Omental fat pad (tissue), 4 donors: ENCODE data around the gene IQCF6. TPM values are rescaled to one million over a fixed set of nuclear protein-coding genes. Genes with fewer than 3 reads are reported as not detected.
"Not testable (repeated sequence)": the region's sequence is repeated elsewhere in the genome, so short reads cannot be mapped to it uniquely, and the experiment has no call there.

ENCODE experiments used
- ATAC-seq: fragments of 150-250 bp; one replicate; pipeline ENCODE4 v1.9.1; 2016; ENCODE audit warnings: mild to moderate bottlenecking, moderate library complexity; ENCODE audit not compliant: low FRiP score
- DNase-seq: peaks from one replicate; pipeline ENCODE4 v3.0.0-alpha.2; 2019; ENCODE audit warnings: low spot score
- CTCF ChIP-seq, 3 donors: fragments of 450-650 bp; IDR thresholded peaks; one replicate each; pipeline ENCODE4 v1.5.1; 2016 to 2017; ENCODE audit warnings: antibody characterized with exemption in 3 of 3, mild to moderate bottlenecking in 3 of 3, moderate library complexity in 2 of 3
- total RNA-seq, 4 donors: library from RNA; depleted of rRNA; stranded (reverse); fragments of >200 nt; gene quantifications; one replicate each; pipeline ENCODE4 v1.1.0, GENCODE V29; 2016

IQCF6 gene
- total RNA-seq, 4 donors from 2014 or later, result not detected

- no peak for ATAC-seq
- no peak for DNase-seq
- TF ChIP-seq CTCF (IDR thresholded peaks at IDR 0.05), result no peak
These were observed 483 bp downstream of the IQCF6 start for GRCh38 chr3:51778554-51778953.

GRCh38 chr3:51777985-51778384 is 1.1 kb downstream of the IQCF6 start:
- no peak for ATAC-seq
- DNase-seq, result no peak

GRCh38 chr3:51773529-51774056 is 5.4 kb downstream of the IQCF6 start:
- no peak for ATAC-seq
- TF ChIP-seq CTCF (IDR thresholded peaks at IDR 0.05), result no peak
- DNase-seq, result no peak

More at GRCh38 chr3:51777985-51778384, 1.1 kb downstream of the IQCF6 start:
- no peak for TF ChIP-seq CTCF (IDR thresholded peaks at IDR 0.05)

GRCh38 chr3:51759203-51759602 is 19.8 kb downstream of the IQCF6 start:
- no peak for TF ChIP-seq CTCF (IDR thresholded peaks at IDR 0.05)
- ATAC-seq (no peak), DNase-seq (no peak)

GRCh38 chr3:51753763-51754750 is 25.0 kb downstream of the IQCF6 start:
- not testable (repeated sequence) for ATAC-seq, DNase-seq

- DNase-seq, result no peak
- TF ChIP-seq CTCF (IDR thresholded peaks at IDR 0.05), result no peak
- ATAC-seq, result no peak
These were observed 27.8 kb downstream of the IQCF6 start for GRCh38 chr3:51751287-51751686.

GRCh38 chr3:51750878-51751277 is 28.2 kb downstream of the IQCF6 start:
- DNase-seq, result no peak
- no peak for ATAC-seq
- TF ChIP-seq CTCF (IDR thresholded peaks at IDR 0.05), result no peak
